H1 (cell line): Measurements from ENCODE around the gene AP2A2. TPM values are rescaled to one million over a fixed set of nuclear protein-coding genes. Genes with fewer than 3 reads are reported as not detected.

ENCODE experiments used
- CTCF ChIA-PET: fragments of 300-600 bp; sonication (Branson Sonifier 250); formaldehyde crosslinking; loops from one replicate; lab custom pipeline; 2021; ENCODE audit not compliant: partially characterized antibody; lab: Charles Lee
- POLR2A ChIA-PET: fragments of 300-600 bp; sonication (Branson Sonifier 250); formaldehyde crosslinking; loops from one replicate; lab custom pipeline; 2021; ENCODE audit warnings: inconsistent platforms; ENCODE audit not compliant: partially characterized antibody; lab: Charles Lee
- DNase-seq, 2 experiments: peaks; one replicate each; pipeline versions ENCODE4 v3.0.0 to v3.0.0-alpha.2; 2010 to 2022; ENCODE audit warnings: low spot score in 2 of 2, low read depth in 1 of 2, mixed read lengths in 1 of 2
- FAIRE-seq: peaks from 2 replicates; lab custom pipeline; 2011; peaks lifted over from hg19 to GRCh38; lab: Jason Lieb, UNC
- H2AFZ ChIP-seq: 2 replicates; pipeline ENCODE4 v1.8.1; 2012; ENCODE audit warnings: low read length, inconsistent platforms
- H2AK5ac ChIP-seq: 2 replicates; pipeline ENCODE4 v1.6.1; 2013; ENCODE audit warnings: low read depth, low read length
- H2BK120ac ChIP-seq: replicated peaks from 2 replicates; pipeline ENCODE3; 2013; ENCODE audit warnings: low read depth, low read length, inconsistent platforms
- H2BK12ac ChIP-seq: 2 replicates; pipeline ENCODE4 v1.6.1; 2013; ENCODE audit warnings: low read depth, low read length
- H2BK15ac ChIP-seq: 2 replicates; pipeline ENCODE4 v1.6.1; 2013; ENCODE audit warnings: low read length
- H2BK20ac ChIP-seq: 2 replicates; pipeline ENCODE4 v1.6.1; 2013; ENCODE audit warnings: low read length
- H2BK5ac ChIP-seq: 2 replicates; pipeline ENCODE4 v1.6.1; 2013; ENCODE audit warnings: low read depth, low read length
- H3K14ac ChIP-seq: 2 replicates; pipeline ENCODE4 v1.6.1; 2013; ENCODE audit warnings: inconsistent platforms; ENCODE audit not compliant: insufficient read length
- H3K18ac ChIP-seq: 2 replicates; pipeline ENCODE4 v1.6.1; 2013; ENCODE audit warnings: low read length; ENCODE audit errors: extremely low read depth
- H3K23ac ChIP-seq: 2 replicates; pipeline ENCODE4 v1.6.1; 2013; ENCODE audit warnings: inconsistent platforms; ENCODE audit not compliant: insufficient read length
- H3K23me2 ChIP-seq: 2 replicates; pipeline ENCODE4 v1.6.1; 2013; ENCODE audit warnings: low read depth, low read length
- H3K27ac ChIP-seq: 2 replicates; pipeline ENCODE4 v1.6.1; 2011; ENCODE audit warnings: low read depth, low read length, inconsistent platforms
- H3K27me3 ChIP-seq, 4 experiments: replicated peaks in 1 of 4; 1 replicate in 1 of 4; 2 replicates in 3 of 4; pipeline versions ENCODE4 v1.6.1 to v1.8.1; 2011 to 2013; ENCODE audit warnings: low read length in 3 of 4, mild to moderate bottlenecking in 3 of 4, inconsistent platforms in 2 of 4, mixed read lengths in 2 of 4, moderate library complexity in 1 of 4; ENCODE audit not compliant: control insufficient read depth in 3 of 4, insufficient read depth in 3 of 4; ENCODE audit errors: extremely low read depth in 1 of 4
- H3K36me3 ChIP-seq, 4 experiments: 2 replicates each; pipeline versions ENCODE4 v1.6.1 to v1.8.1; 2011 to 2013; ENCODE audit warnings: mild to moderate bottlenecking in 4 of 4, low read length in 3 of 4, moderate library complexity in 2 of 4, control low read depth in 1 of 4, inconsistent platforms in 1 of 4; ENCODE audit not compliant: insufficient read depth in 4 of 4, control insufficient read depth in 2 of 4
- H3K4ac ChIP-seq: replicated peaks from 2 replicates; pipeline ENCODE3; 2013; ENCODE audit warnings: low read length, low read depth, mixed read lengths, inconsistent platforms; ENCODE audit not compliant: insufficient read length
- H3K4me1 ChIP-seq, 4 experiments: replicated peaks in 1 of 4; 1 replicate in 1 of 4; 2 replicates in 3 of 4; pipeline versions ENCODE4 v1.6.1 to v1.8.1; 2011 to 2013; ENCODE audit warnings: low read length in 3 of 4, inconsistent platforms in 2 of 4, mixed read lengths in 1 of 4; ENCODE audit not compliant: insufficient read depth in 4 of 4, control insufficient read depth in 3 of 4
- H3K4me2 ChIP-seq, 2 experiments: 2 replicates each; pipeline versions ENCODE4 v1.6.1 to v1.8.1; 2011 to 2013; ENCODE audit warnings: low read depth in 2 of 2, low read length in 2 of 2, control low read depth in 1 of 2, inconsistent platforms in 1 of 2, mild to moderate bottlenecking in 1 of 2; ENCODE audit not compliant: insufficient read depth in 1 of 2
- H3K4me3 ChIP-seq, 4 experiments: fragments of 200-600, 300-600 bp in 1 of 4; sonication (generic), shearing (Covaris generic), sonication (Bioruptor Twin) in 1 of 4; 2 replicates each; pipeline versions ENCODE4 v1.5.1 to v1.8.1; 2011 to 2016; ENCODE audit warnings: low read length in 4 of 4, low read depth in 3 of 4, control low read depth in 2 of 4, inconsistent platforms in 2 of 4, mild to moderate bottlenecking in 2 of 4, mixed read lengths in 1 of 4, moderate library complexity in 1 of 4; ENCODE audit not compliant: insufficient read depth in 2 of 4; ENCODE audit errors: extremely low read depth in 1 of 4
- H3K56ac ChIP-seq: replicated peaks from 2 replicates; pipeline ENCODE3; 2013; ENCODE audit warnings: low read depth, mild to moderate bottlenecking, mixed read lengths, low read length, inconsistent platforms; ENCODE audit not compliant: insufficient read length
- H3K79me1 ChIP-seq: 2 replicates; pipeline ENCODE4 v1.6.1; 2013; ENCODE audit warnings: low read depth, low read length, control low read depth
- H3K79me2 ChIP-seq, 2 experiments: 2 replicates each; pipeline versions ENCODE4 v1.6.1 to v1.8.1; 2012 to 2013; ENCODE audit warnings: low read length in 2 of 2, mild to moderate bottlenecking in 2 of 2, inconsistent platforms in 1 of 2; ENCODE audit not compliant: insufficient read depth in 2 of 2, control insufficient read depth in 1 of 2
- H3K9ac ChIP-seq, 4 experiments: replicated peaks in 1 of 4; 1 replicate in 1 of 4; 2 replicates in 3 of 4; pipeline versions ENCODE4 v1.6.1 to v1.8.1; 2011 to 2013; ENCODE audit warnings: low read depth in 3 of 4, low read length in 3 of 4, control low read depth in 2 of 4, mild to moderate bottlenecking in 2 of 4, moderate library complexity in 2 of 4, inconsistent platforms in 1 of 4; ENCODE audit errors: extremely low read depth in 1 of 4
- H3K9me3 ChIP-seq, 2 experiments: 2 replicates each; pipeline versions ENCODE4 v1.6.1 to v1.8.1; 2012 to 2013; ENCODE audit warnings: mild to moderate bottlenecking in 2 of 2, moderate library complexity in 2 of 2, control low read depth in 1 of 2, inconsistent platforms in 1 of 2, low read depth in 1 of 2, low read length in 1 of 2, mixed read lengths in 1 of 2; ENCODE audit not compliant: insufficient read depth in 2 of 2
- H4K20me1 ChIP-seq, 2 experiments: replicated peaks in 1 of 2; 2 replicates each; pipeline versions ENCODE3 to v1.8.1; 2011 to 2013; ENCODE audit warnings: inconsistent platforms in 2 of 2, low read length in 2 of 2, mild to moderate bottlenecking in 1 of 2; ENCODE audit not compliant: insufficient read depth in 2 of 2, control insufficient read depth in 1 of 2
- H4K5ac ChIP-seq: 2 replicates; pipeline ENCODE4 v1.6.1; 2013; ENCODE audit warnings: low read length, low read depth, mixed read lengths, inconsistent platforms; ENCODE audit not compliant: insufficient read length
- H4K8ac ChIP-seq: 2 replicates; pipeline ENCODE4 v1.8.0; 2013; ENCODE audit warnings: mild to moderate bottlenecking, moderate library complexity, low read length, inconsistent platforms; ENCODE audit not compliant: insufficient read depth; ENCODE audit errors: extremely low read depth
- H4K91ac ChIP-seq: replicated peaks from 2 replicates; pipeline ENCODE3; 2013; ENCODE audit warnings: low read length, mixed read lengths, inconsistent platforms; ENCODE audit not compliant: insufficient read length
- GTF2F1 ChIP-seq: IDR thresholded peaks from 2 replicates; pipeline ENCODE4 v1.6.1; 2012; ENCODE audit warnings: low read depth, low read length, improper control_type of control experiment, borderline replicate concordance
- JUN ChIP-seq: IDR thresholded peaks from 2 replicates; pipeline ENCODE4 v1.6.1; 2011; ENCODE audit warnings: low read depth, mild to moderate bottlenecking, improper control_type of control experiment, low read length
- KDM1A ChIP-seq: fragments of 200-600, 300-600 bp; sonication (generic); IDR thresholded peaks from 2 replicates; pipeline ENCODE4 v1.7.1; 2016; ENCODE audit warnings: mild to moderate bottlenecking, low read length, borderline replicate concordance
- MAFK ChIP-seq: IDR thresholded peaks from 2 replicates; pipeline ENCODE4 v1.6.1; 2012; ENCODE audit warnings: low read depth, mild to moderate bottlenecking, improper control_type of control experiment, low read length
- PHF8 ChIP-seq: fragments of 200-600 bp; sonication (generic); conservative IDR thresholded peaks from 2 replicates; pipeline ENCODE4 v1.7.1; 2012; ENCODE audit warnings: low read depth, mild to moderate bottlenecking, inconsistent platforms, low read length, moderate library complexity
- POLR2AphosphoS5 ChIP-seq: IDR thresholded peaks from 2 replicates; pipeline ENCODE4 v1.6.1; 2011; ENCODE audit warnings: low read depth, low read length
- RXRA ChIP-seq: IDR thresholded peaks from 2 replicates; pipeline ENCODE4 v1.6.1; 2011; ENCODE audit warnings: low read depth, mild to moderate bottlenecking, low read length, moderate library complexity; ENCODE audit not compliant: insufficient read depth
- SIN3A ChIP-seq, 2 experiments: IDR thresholded peaks in 1 of 2; conservative IDR thresholded peaks in 1 of 2; 2 replicates each; pipeline ENCODE4 v1.6.1; 2011 to 2012; ENCODE audit warnings: low read length in 2 of 2, improper control_type of control experiment in 1 of 2, low read depth in 1 of 2, mild to moderate bottlenecking in 1 of 2
- SP1 ChIP-seq: IDR thresholded peaks from 2 replicates; pipeline ENCODE4 v1.6.1; 2011; ENCODE audit warnings: low read depth, low read length
- SP2 ChIP-seq: IDR thresholded peaks from 2 replicates; pipeline ENCODE4 v1.6.1; 2012; ENCODE audit warnings: mild to moderate bottlenecking, low read length, inconsistent platforms
- TAF7 ChIP-seq: optimal IDR thresholded peaks from 2 replicates; pipeline ENCODE3; 2011; ENCODE audit warnings: low read depth, mild to moderate bottlenecking, inconsistent platforms, low read length, moderate library complexity, borderline replicate concordance
- TEAD4 ChIP-seq: IDR thresholded peaks from 2 replicates; pipeline ENCODE4 v1.6.1; 2012; ENCODE audit warnings: low read depth, low read length, inconsistent platforms, mixed read lengths
- USF2 ChIP-seq: IDR thresholded peaks from 2 replicates; pipeline ENCODE4 v1.6.1; 2011; ENCODE audit warnings: low read length, improper control_type of control experiment
- WGBS, 2 experiments: shearing (Covaris generic) in 1 of 2; methylation state at CpG; one replicate each; pipeline versions ENCODE4 v1.1.6 to v1.1.7; 2013 to 2015; ENCODE audit warnings: low lambda C conversion rate in 2 of 2, mixed read lengths in 2 of 2, inconsistent platforms in 1 of 2, low coverage in 1 of 2, missing lambda C conversion rate in 1 of 2; ENCODE audit not compliant: insufficient replicate concordance in 2 of 2, insufficient coverage in 1 of 2, insufficient read length in 1 of 2; ENCODE audit errors: extremely low coverage in 1 of 2, missing lambda C conversion rate in 1 of 2; 5-methylcytosine and 5-hydroxymethylcytosine counted together
- polyA plus RNA-seq, 7 experiments: library from polyadenylated mRNA; depleted of rRNA in 3 of 7; stranded (reverse) in 5 of 7; unstranded in 2 of 7; fragments of >200 nt in 5 of 7; fragments of 200-250 nt in 2 of 7; gene quantifications; 1 replicate in 5 of 7; 2 replicates in 1 of 7; 4 replicates in 1 of 7; pipeline versions ENCODE4 v1.2.1 to v1.2.3, GENCODE V29; 2011 to 2013; ENCODE audit warnings: missing spikeins in 2 of 7, mixed read lengths in 2 of 7
- total RNA-seq: library from RNA; stranded (reverse); fragmentation: NEBNext Ultra II Directional; extraction: Animal tissue kit (Norgen Biotek cat#: 25700); gene quantifications from 2 replicates; pipeline ENCODE4 v1.2.1, GENCODE V29; 2021

AP2A2 gene
- total and polyA plus RNA-seq, 2 of the 8 experiments (the other 6 are each of a cell fraction or from before 2014, with no cell fraction given), result 50.0 to 65.0 TPM

GRCh38 chr11:959027-959426, 33.4 kb downstream of the AP2A2 start:
- Histone ChIP-seq H2BK15ac (no peak overlapping the region), H4K91ac (no peak overlapping the region), H3K79me1 (peaks cover 21% of the 10 kb centered on the region), H3K9ac (no peak overlapping the region), H4K8ac (no peak overlapping the region), H4K20me1 (peaks cover 4 to 22% of the 10 kb centered on the region in 2 experiments), H3K4me2 (no peak overlapping the region), H3K4me3 (no peak overlapping the region), H3K9me3 (peaks cover 1 to 6% of the 10 kb centered on the region in 2 experiments; a peak in 2 of 4 replicates), H2BK120ac (no peak overlapping the region), H3K79me2 (peaks cover 2 to 37% of the 10 kb centered on the region in 2 experiments; a peak in 3 of 4 replicates), H3K23ac (no peak overlapping the region), H3K4me1 (peaks cover 0 to 16% (median 4%) of the 10 kb centered on the region in 4 experiments; a peak in 4 of 7 replicates), H3K27me3 (no peaks in the 10 kb centered on the region), H2AK5ac (no peak overlapping the region), H3K23me2 (peaks cover 2% of the 10 kb centered on the region; the same call in 1 of the 2 replicates), H3K4ac (no peak overlapping the region), H3K27ac (no peak overlapping the region), H3K56ac (no peak overlapping the region), H2BK20ac (no peak overlapping the region), H2AFZ (no peak overlapping the region), H2BK5ac (no peak overlapping the region), H3K18ac (no peak overlapping the region), H3K36me3 (peaks cover 0 to 28% (median 9%) of the 10 kb centered on the region in 4 experiments; a peak in 3 of 8 replicates), H4K5ac (no peak overlapping the region), H3K14ac (no peak overlapping the region), H2BK12ac (no peak overlapping the region)
- ChIA-PET CTCF (interaction anchor here (0.7 to 2.3 kb wide), 5 partner anchors 11 to 35 kb away, joined by 3 to 9 read pairs (median 4); no protein-coding TSS in a partner anchor), POLR2A (interaction anchor here (1.8 kb wide), 1 partner anchor 14 kb away, joined by 3 read pairs; no protein-coding TSS in a partner anchor)
- no peak for DNase-seq
- WGBS, 2 experiments, result 82% methylated on average over 14 of the region's 14 CpGs; no CpG with 5 or more reads in 1 of the 2 experiments
- FAIRE-seq, result no peak
- no peak for TF ChIP-seq TEAD4
- no peak for TF ChIP-seq USF2
- TF ChIP-seq SP1, result no peak
- TF ChIP-seq SP2, result no peak
- TF ChIP-seq MAFK, result no peak
- no peak for TF ChIP-seq KDM1A
- TF ChIP-seq SIN3A (conservative IDR thresholded peaks at IDR 0.05 in 1 of 2, IDR thresholded peaks at IDR 0.05 in 1 of 2; ENCODE audit: low read depth in 1 of 2, low read length in 2 of 2), result no peak
- TF ChIP-seq RXRA, result no peak
- no peak for TF ChIP-seq TAF7
- no peak for TF ChIP-seq POLR2AphosphoS5
- TF ChIP-seq GTF2F1, result no peak
- no peak for TF ChIP-seq PHF8
- TF ChIP-seq JUN, result no peak
